ENCODE data around the gene PPP1R26.
"Not testable (repeated sequence)": the region's sequence is repeated elsewhere in the genome, so short reads cannot be mapped to it uniquely, and the experiment has no call there.

The PPP1R26 gene

DNA sequence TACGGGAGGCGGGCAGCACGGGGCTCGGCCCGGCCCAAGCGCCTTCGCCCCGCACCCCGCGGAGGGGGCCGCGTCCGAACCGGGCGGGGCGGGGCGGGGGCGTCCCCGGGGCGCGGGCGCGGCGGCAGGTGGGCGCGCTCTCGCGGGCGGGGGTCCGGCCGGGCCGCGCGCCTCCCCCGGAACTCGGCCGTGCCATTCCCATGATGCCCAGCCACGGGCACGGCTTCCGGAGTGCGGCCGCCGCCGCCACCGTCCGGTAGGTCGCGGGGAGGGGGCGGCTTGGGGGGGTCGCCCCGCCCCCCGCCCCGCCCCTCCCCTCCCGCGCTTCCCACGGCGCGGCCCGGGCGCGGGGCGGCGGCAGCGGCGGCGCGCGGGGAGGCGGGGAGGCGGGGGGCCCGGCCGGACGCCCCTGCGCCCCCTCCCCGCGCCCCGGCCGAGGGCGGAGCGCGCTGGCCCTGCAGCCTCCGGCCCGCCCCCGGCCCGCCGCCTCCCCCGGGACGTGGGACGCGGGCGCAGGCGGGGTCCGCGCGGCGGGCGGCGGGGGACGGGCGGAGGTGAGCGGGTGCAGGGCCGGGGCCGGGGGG lies at the start of gene PPP1R26:
Gene PPP1R26 (plus strand): TSS at position 314 of the 584 bp plus-strand sequence. CDS start 4,729 bp downstream, outside the sequence.
- no peak for DNase-seq

- DNase-seq, result no peak
These were observed 42.3 kb upstream of the PPP1R26 start for GRCh38 chr9:135437259-135437658.

DNA sequence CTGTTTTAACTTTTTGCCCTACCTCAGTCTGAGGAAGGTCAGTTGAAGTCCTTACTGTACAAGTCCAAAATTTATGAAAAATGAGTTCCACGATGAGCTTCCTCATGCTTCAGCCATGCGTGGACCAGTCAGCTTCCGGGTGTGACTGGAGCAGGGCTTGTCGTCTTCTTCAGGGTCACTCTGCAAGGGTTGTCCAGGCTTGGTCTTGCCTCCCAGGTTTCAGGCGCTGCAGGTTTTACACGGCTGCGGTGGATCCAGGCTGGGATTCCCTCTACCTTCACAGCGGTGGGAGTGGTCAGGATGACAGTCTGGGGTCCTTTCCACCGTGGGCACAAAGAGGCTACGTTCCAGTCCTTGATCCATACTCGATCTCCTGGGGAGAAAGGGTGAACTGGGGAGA lies 41.9 kb upstream of the PPP1R26 start:
- DNase-seq, result not testable (repeated sequence)

- DNase-seq, result peak; percentile 51
These were observed 40.9 kb upstream of the PPP1R26 start for GRCh38 chr9:135438581-135439232.

DNA sequence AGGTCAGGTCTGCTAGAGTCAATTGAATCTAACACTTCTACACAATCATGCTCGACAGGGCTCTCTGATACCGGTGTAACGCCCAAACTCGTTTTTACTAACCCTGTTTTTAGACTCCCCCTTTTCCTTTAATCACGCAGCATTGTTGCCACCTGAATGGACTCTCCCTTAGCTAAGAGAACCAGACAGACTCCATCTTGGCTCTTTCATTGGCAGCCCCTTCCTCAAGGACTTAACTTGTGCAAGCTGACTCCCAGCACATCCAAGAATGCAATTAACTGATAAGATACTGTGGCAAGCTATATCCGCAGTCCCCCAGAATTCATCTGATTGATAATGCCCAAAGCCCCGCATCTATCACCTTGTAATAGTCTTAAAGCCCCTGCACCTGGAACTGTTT lies 40.1 kb upstream of the PPP1R26 start:
- DNase-seq, result not testable (repeated sequence)

DNA sequence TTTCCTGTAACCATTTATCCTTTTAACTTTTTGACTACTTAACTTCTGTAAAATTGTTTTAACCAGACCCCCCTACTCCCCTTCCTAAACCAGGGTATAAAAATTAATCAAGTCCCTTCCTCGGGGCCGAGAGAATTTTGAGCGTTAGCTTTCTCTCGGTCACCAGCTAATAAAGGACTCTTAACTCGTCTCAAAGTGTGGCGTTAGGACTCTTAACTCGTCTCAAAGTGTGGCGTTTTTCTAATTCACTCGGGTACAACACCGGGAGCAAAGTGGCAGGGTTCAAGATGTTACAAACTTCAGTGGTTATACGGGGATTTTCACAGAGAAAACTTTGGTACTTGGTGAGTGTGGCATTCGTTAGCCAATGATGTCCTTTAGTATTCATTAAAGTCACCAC lies 39.7 kb upstream of the PPP1R26 start:
- no peak for DNase-seq

GRCh38 chr9:135440620-135441019 lies 39.0 kb upstream of the PPP1R26 start:
- DNase-seq, result no peak

- not testable (repeated sequence) for DNase-seq
These were observed 38.2 kb upstream of the PPP1R26 start for GRCh38 chr9:135441105-135442071.

- no peak for DNase-seq
These were observed 37.5 kb upstream of the PPP1R26 start for GRCh38 chr9:135442075-135442474.

DNA sequence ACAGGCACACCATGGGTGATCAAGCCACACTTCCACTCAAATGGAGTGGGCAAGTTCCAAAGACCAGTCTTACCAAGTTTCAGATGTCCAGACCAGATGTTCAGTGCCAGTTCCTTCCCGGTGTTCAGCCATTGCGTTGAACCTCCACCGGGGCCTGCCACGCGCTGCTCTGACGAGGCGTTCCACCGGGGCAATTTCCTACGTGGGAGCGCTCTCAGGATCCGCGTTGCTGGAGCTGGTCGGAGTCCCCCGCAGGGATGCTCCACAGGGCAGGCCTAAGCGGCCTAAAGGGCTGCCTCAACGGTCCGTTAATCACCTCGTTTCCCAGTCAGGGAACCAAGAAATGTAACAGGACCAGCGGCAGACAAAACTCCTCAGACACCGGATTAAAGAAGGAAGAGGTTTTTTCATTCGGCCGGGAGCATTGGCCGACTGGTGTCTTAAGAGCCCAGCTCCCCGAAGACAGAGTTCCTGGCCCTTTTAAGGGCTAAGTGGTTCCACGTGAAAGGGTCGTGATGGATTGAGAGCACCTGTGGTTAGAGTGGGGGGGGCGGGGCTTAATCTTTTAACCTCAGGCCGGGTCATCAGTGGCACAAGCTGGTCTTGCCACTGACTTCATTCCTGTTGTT lies 35.7 kb upstream of the PPP1R26 start:
- no peak for DNase-seq

GRCh38 chr9:135447126-135447525 lies 32.5 kb upstream of the PPP1R26 start:
- DNase-seq, result no peak

DNA sequence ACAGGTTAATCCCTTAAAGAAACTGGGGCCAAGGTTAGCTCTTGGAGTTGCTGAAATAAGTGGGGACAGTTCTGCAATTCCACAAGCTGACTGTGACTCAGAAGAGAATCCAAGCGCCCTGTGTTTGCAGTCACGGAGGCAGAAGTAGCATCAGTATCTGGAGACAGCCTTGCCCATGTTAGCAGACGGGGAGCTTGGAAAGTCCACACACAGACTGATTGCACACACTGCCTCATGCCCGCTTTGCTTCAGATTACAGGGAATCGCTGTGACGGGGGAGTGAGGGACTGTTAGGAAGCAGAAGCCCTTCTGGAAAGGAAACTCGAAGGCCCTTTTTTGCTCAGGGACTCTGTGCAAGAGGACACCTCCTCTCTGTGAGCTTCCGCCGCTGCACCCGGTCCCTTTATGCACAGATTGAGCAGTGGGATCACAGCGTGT lies 30.9 kb upstream of the PPP1R26 start:
- DNase-seq, result no peak

- DNase-seq, result not testable (repeated sequence)
These were observed 30.1 kb upstream of the PPP1R26 start for GRCh38 chr9:135449532-135449931.

- DNase-seq, result no peak
These were observed 28.6 kb upstream of the PPP1R26 start for GRCh38 chr9:135450956-135451355.

- not testable (repeated sequence) for DNase-seq
These were observed 27.7 kb upstream of the PPP1R26 start for GRCh38 chr9:135451909-135452308.

- no peak for DNase-seq
These were observed 24.8 kb upstream of the PPP1R26 start for GRCh38 chr9:135454737-135455136.

DNA sequence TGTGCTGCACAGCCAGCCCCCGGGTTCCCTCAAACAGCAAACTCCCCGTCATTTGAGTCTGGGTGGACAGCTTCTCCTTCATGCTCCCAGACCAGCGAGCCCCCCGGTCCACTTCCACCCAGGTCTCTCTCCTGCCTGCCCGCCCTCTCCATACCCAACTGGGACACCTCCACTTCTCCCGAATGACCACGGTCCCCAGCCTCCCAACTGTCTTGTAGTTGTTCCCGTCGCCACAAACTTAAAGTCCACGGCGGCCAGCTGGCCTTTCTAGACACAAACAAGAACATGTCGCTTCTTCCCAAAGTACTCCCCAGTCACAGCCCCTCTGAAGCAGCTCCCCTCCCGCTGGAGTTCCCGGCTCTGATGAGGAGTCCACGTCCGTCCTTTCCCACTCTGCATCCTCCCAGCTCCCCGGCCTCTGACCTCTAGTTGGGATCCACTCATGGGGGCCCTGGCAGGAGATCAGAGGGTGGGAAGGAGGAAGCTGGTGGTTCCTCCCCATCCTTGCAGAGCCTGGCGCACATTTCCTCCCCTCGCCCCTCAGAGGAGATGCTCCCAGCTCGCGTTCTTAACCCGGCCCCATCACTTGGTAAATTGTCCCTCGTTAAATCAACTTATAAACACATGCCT lies 24.1 kb upstream of the PPP1R26 start:
- no peak for DNase-seq

GRCh38 chr9:135456436-135457104 lies 23.0 kb upstream of the PPP1R26 start:
- DNase-seq, result no peak

DNA sequence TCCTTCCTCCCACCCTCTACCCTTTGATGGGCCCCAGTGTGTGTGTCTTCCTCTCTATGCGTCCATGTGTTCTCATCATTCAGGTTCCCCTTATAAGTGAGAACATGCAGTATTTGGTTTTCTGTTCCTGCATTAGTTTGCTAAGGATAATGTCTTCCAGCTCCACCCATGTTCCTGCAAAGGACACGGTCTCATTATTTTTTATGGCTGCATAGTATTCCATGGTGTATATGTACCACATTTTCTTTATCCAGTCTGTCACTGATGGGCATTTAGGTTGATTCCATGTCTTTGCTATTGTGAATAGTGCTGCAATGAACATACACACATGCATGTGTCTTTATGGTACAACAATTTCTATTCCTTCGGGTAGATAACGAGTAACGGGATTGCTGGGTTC lies 21.1 kb upstream of the PPP1R26 start:
- not testable (repeated sequence) for DNase-seq

DNA sequence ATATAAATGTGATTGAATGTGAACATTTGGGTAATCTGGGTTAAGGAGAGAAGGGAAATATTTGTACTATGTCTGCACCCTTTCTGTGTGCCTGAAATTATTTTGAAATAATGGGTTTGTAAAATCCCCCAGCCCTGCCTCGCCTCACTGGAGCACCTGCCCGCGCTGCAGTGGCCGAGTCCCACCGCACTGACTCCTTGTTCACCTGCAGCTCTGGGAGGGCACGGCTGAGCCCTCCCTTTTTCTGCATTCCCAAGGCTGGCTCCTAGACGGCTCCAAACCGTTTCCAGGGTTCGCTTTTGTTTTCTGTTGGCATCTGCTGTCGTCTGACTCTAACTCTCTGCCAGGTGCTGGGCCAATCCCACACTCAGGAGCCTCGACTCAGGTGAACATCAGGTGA lies 17.6 kb upstream of the PPP1R26 start:
- no peak for DNase-seq

- DNase-seq, result no peak
These were observed 16.4 kb upstream of the PPP1R26 start for GRCh38 chr9:135463140-135463539.

DNA sequence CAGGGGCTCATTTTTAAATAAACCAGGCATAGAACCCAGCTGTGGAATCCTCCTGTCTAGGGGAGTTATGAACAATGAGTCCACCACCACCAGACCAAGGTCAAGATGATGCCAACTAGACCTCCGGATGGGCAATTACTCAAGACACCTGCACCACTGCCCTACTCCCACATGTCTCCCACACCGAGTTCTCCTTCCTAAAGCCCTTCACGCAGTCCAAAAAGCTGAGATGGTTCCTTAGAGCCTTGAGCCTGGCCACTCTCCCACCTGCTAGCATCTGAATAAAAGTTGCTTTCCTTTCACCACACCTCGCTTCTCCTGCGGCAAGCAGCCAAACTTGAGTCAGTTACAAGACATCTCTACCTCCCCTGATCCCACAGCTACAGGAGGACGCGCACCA lies 15.4 kb upstream of the PPP1R26 start:
- DNase-seq, result no peak

Data from activated naive CD4-positive, alpha-beta T cell treated with anti-CD3 and anti-CD28 coated beads, Interleukin-2, amount 50 U/mL, for 16 hours (primary cell).